BE2C (cell line): ENCODE results near the gene CHRM5.

Experiments used
- DNase-seq: peaks from one replicate; pipeline ENCODE4 v3.0.0-alpha.2; 2020
- H3K27me3 ChIP-seq: fragments of 250-450 bp; sonication (Bioruptor Pico); 2 replicates; pipeline ENCODE4 v1.5.1; 2020; ENCODE audit warnings: mild to moderate bottlenecking
- H3K36me3 ChIP-seq: fragments of 250-450 bp; sonication (Bioruptor Pico); 2 replicates; pipeline ENCODE4 v1.5.1; 2020; ENCODE audit warnings: mild to moderate bottlenecking
- H3K4me1 ChIP-seq: fragments of 250-450 bp; sonication (Bioruptor Pico); 2 replicates; pipeline ENCODE4 v1.5.1; 2020
- H3K4me3 ChIP-seq: 2 replicates; pipeline ENCODE4 v1.5.1; 2011; ENCODE audit warnings: low read depth, low read length
- H3K9me3 ChIP-seq: fragments of 250-450 bp; sonication (Bioruptor Pico); 2 replicates; pipeline ENCODE4 v1.5.1; 2020
- TF ChIP-seq, protein P1 (sequence below): IDR thresholded peaks from 2 replicates; pipeline ENCODE4 v1.5.1; 2012; ENCODE audit warnings: mild to moderate bottlenecking, low read depth, low read length

CHRM5 gene

DNA sequence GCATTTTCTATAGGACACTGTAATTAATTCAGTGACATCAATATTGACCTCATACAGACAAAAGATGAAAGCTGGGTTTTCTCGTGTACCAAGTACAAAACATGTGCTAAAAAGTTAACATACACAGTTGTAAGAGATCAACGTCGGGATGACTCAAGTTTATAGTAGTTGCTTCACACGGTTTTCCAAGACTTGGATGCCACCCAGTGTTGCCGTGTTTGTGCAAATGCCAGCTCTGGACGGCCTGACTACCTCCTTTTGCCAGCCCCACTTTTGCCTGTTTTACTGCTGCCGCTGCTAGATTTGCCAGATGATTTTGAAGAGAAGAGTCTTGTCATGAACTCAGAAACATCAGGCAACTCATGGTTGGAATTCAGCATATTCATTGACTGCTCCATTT, 115.8 kb downstream of the CHRM5 start:
- no peak for DNase-seq
- Histone ChIP-seq H3K4me1 (no peaks in the 10 kb centered on the region), H3K36me3 (peaks cover 31% of the 10 kb centered on the region), H3K4me3 (no peak overlapping the region), H3K9me3 (no peaks in the 10 kb centered on the region), H3K27me3 (no peaks in the 10 kb centered on the region)
- TF ChIP-seq, protein P1, sequence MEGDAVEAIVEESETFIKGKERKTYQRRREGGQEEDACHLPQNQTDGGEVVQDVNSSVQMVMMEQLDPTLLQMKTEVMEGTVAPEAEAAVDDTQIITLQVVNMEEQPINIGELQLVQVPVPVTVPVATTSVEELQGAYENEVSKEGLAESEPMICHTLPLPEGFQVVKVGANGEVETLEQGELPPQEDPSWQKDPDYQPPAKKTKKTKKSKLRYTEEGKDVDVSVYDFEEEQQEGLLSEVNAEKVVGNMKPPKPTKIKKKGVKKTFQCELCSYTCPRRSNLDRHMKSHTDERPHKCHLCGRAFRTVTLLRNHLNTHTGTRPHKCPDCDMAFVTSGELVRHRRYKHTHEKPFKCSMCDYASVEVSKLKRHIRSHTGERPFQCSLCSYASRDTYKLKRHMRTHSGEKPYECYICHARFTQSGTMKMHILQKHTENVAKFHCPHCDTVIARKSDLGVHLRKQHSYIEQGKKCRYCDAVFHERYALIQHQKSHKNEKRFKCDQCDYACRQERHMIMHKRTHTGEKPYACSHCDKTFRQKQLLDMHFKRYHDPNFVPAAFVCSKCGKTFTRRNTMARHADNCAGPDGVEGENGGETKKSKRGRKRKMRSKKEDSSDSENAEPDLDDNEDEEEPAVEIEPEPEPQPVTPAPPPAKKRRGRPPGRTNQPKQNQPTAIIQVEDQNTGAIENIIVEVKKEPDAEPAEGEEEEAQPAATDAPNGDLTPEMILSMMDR, result no peak

DNA sequence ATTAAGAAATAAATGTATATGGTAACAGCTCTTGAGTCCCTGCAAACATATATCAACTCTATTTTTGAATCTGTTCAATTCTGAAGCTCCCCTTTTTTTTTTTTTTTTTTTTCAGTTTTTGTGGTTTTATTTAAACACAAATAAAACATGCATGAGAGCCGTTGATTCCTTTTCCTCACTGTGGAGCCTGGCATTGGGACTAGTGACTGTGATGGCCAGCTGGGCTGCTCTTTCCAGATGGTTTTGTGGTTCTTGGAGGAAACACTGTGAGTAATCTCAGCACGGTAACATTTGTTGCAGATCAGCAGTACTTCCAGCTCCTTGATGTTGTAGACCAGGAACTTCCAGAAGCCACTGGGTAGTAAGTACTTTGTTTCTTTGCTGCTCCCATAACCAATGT, 117.4 kb downstream of the CHRM5 start:
- Histone ChIP-seq H3K27me3 (no peaks in the 10 kb centered on the region), H3K4me1 (no peaks in the 10 kb centered on the region), H3K4me3 (no peak overlapping the region), H3K9me3 (no peaks in the 10 kb centered on the region), H3K36me3 (peaks cover 39% of the 10 kb centered on the region)
- DNase-seq, result no peak
- TF ChIP-seq, protein P1, result no peak

DNA sequence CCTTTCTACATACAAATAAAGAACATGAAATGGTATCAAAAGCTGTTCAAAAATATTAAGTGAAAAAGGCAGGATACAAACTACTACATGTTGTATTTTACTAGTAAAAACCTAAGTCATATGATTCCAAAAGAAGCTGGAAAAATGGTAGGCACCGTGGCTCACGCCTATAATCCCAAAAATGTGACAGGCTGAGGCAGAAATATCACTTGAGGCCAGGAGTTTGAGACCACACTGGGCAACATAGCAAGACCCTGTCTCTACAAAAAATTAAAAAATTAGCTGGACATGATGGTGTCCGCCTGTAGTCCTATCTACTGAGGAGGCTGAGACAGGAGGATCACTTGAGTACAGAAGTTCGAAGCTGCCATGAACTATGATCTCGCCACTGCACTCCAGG, 131.6 kb downstream of the CHRM5 start:
- H3K4me1 ChIP-seq, result no peaks in the 10 kb centered on the region
- DNase-seq, result no peak
- no peak overlapping the region for H3K4me3 ChIP-seq
- H3K9me3 ChIP-seq, result no peaks in the 10 kb centered on the region
- H3K27me3 ChIP-seq, result no peaks in the 10 kb centered on the region
- TF ChIP-seq, protein P1, result no peak
- H3K36me3 ChIP-seq, result peaks cover 8% of the 10 kb centered on the region

DNA sequence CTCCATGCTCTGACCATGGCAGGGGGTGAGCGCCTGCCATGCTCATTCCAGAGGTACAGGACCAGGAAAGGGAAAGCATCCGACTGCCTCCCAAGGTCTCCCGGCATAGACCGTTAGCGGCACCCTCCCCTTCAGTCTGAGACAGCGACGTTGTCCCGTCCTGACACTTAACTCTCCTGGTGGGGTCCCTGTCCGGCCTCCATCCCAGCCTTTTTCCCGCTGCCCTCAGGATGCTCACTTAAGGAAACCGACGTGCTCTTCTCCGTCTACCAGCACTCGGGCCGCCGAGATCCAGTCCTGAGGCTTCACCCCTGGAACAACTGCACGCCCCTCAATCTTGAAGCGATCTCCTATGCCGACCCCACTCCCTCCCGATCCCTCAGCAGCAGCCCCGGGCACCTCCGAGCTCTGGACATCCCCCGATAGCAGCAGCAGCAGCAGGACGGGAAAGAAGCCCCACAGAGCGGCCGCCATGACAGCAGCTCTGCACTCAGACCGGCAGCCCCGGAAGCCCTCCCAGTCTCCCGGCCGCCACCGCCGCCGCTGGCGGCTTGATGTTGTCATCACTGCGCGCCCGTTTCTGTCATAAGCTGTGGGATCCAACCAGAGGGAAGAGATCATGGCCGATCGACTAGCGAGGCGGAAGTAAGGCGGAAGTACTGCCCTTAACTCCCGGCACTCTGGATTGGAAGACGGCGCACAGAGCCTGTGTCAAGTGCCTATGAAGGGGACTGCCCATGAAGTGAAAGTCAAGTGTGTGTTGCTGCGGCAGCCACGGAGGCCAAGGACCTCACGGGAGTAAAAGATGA, 133.3 kb downstream of the CHRM5 start, which contains the start of the genes EMC7 and PGBD4:
Gene EMC7 (minus strand): TSS at position 497 of the 809 bp plus-strand sequence. CDS start 23 bp downstream, at position 474.
Gene PGBD4 (plus strand): TSS at position 718 of the 809 bp plus-strand sequence. CDS start 449 bp downstream, outside the sequence.
- Histone ChIP-seq H3K27me3 (no peaks in the 10 kb centered on the region), H3K4me3 (peak within 1 kb of the TSS; percentile 98), H3K36me3 (no peaks in the 10 kb centered on the region), H3K9me3 (no peaks in the 10 kb centered on the region), H3K4me1 (no peaks in the 10 kb centered on the region)
- TF ChIP-seq, protein P1, result no peak
- DNase-seq, result peak; percentile 98

DNA sequence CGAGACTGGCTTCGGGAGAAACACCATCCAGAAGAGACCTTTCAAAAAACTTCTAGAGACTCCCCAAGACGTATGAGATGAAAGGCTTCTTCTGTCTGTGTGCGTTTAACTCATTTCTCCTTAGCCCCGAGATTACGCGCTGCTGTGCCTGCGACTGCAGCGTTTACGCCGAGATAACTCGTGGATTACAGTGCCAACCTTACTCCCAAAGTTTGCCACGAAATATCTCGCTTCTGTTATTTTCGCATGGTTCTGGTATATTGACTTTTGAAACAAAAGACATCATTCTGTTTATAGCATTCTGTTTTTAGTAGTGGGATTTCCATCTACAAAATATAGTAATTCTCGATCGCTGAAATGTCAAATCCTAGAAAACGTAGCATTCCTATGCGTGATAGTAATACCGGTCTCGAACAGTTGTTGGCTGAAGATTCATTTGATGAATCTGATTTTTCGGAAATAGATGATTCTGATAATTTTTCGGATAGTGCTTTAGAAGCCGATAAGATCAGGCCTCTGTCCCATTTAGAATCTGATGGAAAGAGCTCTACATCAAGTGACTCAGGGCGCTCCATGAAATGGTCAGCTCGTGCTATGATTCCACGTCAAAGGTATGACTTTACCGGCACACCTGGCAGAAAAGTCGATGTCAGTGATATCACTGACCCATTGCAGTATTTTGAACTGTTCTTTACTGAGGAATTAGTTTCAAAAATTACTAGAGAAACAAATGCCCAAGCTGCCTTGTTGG, 134.1 kb downstream of the CHRM5 start:
- H3K4me1 ChIP-seq, result no peaks in the 10 kb centered on the region
- peak overlapping the region; percentile 98 for H3K4me3 ChIP-seq
- no peaks in the 10 kb centered on the region for H3K9me3 ChIP-seq
- no peaks in the 10 kb centered on the region for H3K36me3 ChIP-seq
- H3K27me3 ChIP-seq, result no peaks in the 10 kb centered on the region
- TF ChIP-seq, protein P1, result no peak
- no peak for DNase-seq
